GM19043 (cell line): ENCODE results near the gene PLD3.

Source experiments
- ATAC-seq: cut with Tn5 transposase; IDR thresholded peaks from one replicate; pipeline ENCODE4 v1.9.1; 2021; ENCODE audit warnings: low read depth; ENCODE audit not compliant: unreplicated experiment

PLD3 gene

DNA sequence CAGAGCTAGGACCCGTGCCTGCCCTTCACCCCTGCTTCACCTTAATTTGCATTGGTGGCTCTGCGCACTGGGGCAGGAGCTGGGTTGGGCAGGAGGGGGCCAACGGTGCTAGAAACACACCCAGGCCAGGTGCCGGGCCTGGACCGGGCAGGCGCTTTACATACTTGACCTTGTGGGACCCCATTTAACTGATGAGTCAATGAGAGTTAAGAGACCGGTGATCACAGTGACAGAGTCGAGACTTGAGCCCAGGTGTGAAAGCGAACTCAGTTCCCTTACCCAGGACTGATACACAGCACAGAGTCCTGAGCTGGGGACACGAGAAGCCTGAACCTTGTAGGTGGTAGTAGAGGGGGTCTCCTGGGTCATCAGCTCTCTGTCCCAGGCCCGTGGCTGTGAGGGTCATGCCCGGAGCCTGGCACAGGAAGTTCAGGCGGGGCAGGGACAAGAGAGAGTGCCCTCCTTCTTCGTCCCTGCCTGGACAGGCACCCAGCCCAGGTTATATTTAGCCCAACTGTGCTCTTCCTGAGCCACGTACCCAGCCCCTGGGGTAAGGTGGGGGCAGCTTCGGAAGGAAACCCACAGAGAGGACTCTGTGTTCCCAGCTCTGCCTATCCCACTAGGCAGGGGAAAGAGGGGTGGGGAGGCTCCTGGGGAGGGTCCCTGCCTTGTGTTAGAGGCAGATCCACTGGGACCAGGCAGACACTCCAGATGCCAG, 62.8 kb downstream of the PLD3 start:
- ATAC-seq: no peak

DNA sequence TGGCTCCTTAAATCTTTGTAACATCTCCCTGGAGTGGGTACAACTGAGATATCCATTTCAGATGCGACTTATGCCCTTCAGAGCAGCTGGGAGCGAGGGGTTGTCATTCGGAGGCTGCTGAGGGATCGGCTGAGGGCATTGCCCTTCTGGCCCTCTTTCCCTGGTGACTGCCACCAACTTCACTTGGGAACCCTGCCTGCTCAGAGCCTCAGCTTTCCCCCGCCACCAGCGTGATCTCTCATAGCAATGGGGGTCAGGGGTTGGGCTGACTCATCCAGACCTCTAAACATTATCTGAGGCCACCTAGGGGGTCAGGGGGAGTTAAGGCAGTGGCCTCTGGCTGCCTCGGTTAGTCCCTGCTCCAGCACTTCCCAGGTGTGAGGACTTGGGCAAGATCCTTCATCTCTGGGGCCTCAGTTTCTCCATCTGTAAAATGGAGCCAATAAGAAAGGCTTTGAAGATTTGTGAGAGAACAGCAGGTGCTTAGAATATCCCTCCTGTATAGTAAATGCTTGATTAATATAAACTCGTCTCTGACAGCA, 63.5 kb downstream of the PLD3 start:
- no peak for ATAC-seq

DNA sequence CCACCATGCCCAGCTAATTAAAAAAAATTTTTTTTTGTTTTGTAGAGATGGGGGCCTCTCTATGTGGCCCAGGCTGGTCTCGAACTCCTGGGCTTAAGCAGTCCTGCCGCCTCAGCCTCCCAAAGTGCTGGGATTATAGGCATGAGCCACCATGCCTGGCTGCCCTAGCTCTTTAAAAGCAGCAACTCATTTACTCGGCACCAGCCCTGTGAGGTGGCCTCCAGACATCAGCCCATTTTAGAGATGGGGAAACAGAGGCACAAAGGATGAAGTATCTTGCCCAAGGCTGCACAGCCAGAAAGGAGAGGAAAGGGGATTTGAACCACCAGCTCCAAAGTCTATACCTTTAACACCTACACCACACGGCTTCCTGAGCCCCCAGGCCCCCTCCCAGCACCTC, 64.4 kb downstream of the PLD3 start:
- ATAC-seq: no peak

DNA sequence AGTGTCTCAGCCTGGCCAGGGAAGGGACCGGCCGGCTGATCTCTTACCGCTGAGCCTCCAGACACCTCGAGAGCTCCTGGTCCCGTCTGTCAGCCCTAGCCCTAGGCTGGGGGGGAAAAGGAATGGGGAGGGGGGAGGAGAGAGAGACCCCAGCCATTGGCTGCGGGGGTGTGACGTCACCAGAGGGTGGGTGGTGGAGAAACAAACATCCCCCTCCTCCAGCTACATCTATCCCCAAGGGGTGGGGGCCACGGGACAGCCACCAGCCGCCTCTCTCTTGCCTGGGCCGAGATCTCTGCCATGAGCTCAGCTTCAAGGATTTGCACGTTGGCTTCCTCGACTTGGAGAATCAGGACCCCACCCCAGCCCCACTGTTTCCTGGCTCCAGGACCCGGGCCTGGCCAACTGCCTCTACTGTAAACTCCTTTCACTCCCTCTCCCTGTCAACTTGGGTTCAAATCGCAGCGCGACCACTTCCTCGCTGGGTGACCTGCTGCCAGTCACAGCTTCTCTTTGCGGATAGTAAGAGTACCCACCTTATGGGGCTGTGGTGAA, 64.9 kb downstream of the PLD3 start, which contains the start of gene PRX:
Gene PRX (minus strand): TSS at position 88 of the 555 bp plus-strand sequence. CDS start 5,446 bp downstream, outside the sequence.
- no peak for ATAC-seq

DNA sequence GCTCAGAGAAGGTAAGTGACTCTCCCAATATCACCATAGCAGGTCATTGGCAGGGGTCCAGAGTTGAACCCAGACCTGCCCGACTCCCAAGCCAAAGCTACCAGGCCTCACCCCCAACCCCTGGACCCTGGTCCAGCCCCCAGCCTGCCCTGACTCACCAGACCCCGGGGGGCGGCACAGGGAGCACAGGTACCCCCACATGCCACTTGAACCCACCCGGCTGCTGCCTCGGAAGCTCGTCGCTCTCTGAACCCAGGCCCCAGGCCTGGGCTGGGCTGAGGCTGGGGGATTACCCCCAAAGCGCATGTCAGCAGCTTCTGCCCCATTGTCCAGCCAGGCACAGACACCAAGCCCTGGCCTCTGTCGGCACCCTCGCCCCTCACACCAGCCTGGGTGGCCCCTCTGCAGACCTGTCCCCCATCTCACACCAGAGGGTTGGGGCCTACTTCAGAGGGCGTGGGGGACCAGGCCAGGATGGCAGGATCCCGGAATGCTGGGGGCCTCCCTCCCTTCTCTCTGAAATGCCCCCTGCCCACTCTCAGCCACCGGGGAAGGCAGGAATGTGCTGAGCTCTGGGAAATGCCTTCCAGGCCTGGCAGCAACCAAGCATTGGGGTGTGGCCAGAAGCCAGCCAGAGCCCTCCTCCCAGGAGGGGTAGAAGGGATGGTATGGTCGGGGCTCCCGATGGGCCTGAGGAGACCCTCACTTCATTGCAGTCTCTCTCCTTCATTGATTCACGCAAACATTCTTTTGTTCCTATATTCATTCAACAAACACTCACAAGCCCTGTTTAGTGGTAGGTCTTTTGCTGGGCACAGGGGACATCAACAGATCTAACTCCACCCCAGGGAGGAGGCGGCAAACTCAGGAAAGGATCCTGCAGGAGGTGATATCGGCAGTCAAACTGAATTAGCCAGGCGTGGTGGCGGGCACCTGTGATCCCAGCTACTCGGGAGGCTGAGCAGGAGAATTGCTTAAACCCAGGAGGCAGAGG, 66.3 kb downstream of the PLD3 start:
- ATAC-seq: no peak

DNA sequence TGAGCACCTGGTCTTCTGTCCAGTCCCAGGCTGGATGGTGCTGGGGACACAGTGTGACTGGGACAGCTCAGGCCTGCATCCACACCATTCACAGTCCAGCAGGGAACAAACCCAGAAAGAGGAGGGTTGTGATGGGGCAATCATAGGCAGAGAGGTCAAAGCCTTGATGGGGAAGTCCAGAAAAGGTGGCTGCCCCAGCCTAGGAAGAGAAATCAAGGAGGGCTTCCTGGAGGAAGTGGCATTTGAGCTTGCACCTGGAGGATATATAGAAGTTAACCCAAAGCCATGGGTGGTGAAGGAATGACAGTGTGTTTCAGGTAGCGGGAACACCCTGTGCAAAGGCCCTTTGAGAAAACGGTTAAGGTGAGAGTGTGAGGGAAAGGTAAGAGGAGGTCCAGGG, 67.3 kb downstream of the PLD3 start:
- ATAC-seq: no peak

DNA sequence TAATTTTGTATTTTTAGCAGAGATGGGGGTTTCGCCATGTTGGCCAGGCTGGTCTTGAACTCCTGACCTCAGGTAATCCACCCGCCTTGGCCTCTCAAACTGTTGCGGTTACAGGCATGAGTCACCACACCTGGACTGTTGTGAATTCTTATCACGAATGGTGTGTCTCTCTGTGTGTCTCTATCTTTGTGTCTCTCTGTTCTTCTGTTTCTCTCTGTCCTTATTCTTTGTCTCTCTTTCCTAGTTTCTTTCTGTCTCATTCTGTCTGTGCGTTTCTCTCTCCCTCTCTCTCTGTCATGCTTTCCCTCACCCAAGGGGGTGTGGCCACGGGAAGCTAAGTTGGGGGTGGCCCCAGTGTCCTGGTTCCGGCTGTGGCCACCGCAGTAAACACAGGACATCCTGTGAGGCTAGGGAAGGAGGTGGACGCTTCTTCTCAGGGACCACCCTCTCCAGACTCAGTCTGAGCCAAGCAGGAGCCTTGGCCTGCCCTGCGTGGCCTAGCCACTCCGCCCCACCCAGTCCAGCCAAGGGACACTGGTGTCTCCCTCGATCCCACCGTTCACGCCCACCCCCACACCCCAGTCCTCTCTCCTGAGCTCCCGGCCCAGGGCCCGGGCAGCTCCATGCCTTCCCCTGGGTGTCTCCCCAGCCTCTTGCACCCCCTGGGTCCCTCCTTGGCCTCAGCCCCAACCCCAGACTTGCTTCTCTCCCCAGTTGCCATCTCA, 68.6 kb downstream of the PLD3 start:
- no peak for ATAC-seq

DNA sequence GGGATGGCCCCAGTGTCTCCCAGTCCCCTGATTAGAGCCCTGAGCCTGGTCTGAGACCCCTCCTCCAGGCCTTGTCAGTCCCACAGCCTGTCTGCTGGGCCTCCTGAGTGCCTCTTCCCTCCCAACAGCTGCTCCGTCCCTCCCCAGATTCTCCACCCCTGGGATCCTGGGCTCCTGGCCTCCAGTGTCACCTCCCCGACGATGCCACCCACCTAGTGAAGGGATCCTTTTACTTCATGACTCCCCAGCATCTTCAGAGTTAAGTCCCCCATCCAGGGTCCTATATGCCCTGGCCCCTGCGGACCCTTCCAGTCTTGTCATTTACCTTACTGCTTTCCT, 69.1 kb downstream of the PLD3 start:
- ATAC-seq: no peak

DNA sequence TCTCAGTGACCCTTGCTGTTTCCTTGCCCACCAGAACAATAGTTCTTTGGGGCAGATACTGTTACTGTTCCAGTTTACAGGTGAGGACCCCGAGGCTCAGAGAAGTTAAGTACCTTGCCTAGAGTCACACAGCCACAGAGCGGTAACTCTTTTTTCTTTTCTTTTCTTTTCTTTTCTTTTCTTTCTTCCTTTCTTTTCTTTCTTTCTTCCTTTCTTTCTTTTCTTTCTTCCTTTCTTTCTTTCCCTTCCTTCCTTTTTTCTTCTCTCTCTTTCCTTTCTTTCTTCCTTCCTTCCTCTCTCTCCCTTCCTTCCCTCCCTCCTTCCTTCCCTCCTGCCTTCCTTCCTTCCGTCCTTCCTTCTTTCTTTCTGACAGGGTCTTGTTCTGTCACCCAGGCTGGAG, 69.5 kb downstream of the PLD3 start:
- no peak for ATAC-seq

DNA sequence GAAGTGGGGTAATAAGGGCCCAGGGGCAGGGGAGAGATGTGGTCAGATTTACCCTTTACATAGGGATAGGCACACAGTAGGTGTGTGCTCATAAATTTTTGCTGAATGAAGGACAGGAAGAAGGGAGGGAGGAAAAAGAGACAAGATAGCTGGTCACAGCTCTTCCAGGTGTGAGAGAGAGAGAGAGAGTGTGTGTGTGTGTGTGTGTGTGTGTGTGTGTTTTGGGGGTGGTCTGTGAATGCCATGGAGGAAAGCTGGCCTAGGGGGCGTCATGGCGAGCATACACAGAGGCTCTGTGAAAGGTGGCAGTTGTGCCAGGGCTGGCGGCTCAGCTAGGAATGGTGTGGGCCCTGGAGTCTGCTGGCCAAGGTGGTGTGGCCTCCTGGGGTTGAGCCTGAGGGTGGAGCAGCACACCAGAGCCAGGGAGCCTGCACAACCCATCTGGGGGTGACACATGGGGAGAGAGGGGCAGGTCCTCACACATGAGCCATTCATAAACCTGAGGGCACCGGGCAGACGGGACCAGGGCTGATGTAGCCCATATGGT, 70.6 kb downstream of the PLD3 start:
- no peak for ATAC-seq

DNA sequence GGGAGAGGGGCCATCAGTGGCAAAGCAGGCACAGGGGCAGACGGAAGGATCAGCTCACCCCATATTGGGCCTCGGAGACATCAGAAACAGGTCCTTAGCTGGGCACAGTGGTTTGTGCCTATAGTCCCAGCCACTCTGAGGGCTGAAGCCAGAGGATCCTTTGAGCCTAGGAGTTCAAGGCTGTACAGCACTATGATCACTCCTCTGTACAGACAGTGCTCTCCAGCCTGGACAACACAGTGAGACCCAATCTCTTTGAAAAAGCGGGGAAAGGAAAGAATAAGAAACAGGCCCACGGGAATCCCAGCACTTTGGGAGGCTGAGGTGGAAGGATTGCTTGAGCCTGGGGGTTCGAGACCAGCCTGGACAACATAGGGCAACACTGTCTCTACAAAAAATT, 71.3 kb downstream of the PLD3 start:
- ATAC-seq: no peak

DNA sequence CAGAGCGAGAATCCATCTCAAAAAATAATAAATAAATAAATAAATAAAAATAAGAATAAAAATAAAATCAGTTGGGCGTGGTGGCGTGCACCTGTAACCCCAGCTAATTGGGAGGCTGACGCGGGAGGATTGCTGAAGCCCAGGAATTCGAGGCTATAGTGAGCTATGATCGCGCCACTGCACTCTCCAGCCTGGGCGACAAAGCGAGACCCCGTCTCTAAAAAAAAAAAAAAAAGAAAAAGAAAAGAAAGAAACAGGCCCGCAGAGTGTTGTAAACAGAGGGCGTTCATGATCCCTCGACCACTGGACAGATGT, 71.9 kb downstream of the PLD3 start:
- no peak for ATAC-seq

DNA sequence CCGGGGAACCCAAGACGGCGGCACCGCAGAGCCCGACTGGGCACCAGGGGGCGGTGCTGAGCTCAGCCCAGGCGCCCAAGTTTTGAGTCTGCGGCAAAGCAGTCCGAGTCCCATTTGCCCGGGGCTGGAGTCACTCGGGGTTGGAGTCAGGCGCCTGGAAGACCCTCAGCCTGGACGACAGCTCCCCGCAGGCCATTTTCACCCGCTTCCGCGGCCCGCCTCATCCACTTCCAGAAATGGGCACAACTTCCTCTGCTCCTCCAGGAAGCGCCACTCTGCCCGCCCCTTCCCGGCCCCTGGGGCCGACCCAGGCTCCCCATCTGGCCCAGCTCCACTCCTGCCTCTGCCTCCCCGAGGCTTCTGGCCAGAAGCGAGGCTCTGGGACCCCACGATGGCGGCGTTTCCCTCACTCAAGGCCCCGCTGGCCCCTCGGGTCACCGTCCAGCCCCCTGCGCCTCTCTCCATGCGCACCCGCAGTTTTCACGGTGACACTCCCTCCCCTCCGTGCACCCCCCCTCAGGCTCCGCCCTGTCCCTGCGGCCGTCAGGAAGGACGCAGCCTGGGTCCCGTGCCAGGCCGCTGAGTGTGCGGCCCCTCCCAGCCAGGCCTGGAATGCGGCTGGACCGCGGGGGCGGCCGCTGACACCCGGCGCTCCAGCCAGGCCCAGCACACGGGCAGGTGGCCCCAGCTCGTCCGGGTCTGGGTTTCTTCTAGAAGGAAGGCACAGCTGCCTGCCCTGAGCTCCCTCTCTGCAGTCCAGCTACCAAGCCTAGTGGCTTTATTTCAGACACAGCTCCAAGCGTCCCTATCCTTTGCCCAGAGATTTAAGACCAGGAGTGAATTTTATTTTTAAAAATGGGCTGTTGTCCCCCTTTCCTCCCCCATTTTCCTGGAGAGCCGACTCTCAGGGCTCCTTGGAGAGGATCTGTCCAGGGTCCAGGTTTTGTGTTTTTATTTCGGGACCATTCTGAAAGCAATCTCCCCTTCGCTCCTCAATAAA, 72.6 kb downstream of the PLD3 start:
- no peak for ATAC-seq

DNA sequence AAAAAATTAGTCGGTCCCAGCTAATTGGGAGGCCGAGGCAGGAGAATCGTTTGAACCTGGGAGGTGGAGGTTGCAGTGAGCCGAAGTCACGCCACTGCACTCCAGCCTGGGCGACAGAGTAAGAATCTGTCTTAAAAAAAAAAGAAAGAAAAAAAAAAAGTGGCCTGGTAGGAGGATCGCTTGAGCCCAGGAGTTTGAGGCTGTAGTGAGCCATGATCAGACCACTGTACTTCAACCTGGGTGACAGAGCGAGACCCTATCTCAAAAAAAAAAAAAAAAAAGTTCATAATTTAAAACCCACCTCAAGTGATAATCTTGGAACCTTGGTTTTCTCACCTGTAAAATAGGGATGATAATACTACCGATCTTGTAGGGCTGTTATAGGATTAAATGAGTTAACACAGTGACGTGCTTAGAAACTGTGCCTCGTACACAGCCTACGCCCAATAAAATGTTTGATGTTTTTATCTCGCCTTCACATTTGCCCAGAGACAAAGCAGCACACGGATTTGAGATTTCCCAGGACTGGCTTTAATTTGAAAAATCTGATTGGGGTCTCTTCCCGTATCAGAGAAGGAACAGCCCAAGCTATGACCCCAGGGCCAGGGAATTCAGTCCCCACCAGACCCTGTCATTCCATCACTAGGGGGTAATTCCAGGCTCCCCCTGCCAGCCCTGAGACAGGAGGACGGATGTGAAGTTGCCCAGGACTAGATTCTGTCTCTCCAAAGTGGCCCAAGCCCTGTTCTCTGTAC, 73.7 kb downstream of the PLD3 start:
- no peak for ATAC-seq

DNA sequence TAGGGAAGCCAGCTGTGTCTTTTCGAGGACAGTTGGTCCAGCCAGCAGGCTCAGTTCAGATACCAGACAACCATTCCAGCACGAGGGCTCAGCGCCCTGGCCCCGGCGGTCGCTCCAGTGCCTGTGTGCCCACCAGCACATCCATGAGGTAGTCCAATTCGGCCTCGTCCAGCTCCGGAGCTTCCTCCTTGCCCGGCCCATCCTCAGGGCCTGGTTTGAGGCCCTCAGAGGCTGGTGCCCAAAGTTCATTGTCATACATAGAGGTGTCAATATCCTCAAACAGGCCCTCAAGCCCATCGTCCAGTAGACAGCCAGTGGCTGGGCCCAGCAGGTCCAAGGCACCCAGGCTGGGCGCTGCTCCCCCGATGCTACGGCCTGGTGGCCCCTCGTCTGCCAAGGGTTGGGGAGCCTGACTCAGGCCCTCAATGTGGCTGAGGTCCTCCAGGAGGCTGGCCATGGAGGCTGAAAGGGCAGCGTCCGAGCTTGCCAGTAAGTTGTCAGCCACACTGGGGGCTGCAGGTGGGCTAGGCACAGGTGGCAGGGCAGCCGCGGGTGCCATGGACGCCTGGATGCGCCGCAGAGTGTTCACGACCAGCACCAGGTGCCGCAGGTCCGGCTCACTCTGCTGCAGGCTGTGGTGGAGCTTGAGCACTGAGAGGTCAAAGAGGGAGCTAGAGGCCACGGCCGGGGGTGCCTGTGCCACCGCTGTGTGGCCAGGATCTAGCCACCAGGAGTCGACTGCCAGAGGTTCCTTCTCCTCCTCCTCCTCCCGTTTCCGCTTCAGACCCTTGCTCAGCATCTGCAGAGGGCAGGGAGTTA, 74.5 kb downstream of the PLD3 start:
- no peak for ATAC-seq

DNA sequence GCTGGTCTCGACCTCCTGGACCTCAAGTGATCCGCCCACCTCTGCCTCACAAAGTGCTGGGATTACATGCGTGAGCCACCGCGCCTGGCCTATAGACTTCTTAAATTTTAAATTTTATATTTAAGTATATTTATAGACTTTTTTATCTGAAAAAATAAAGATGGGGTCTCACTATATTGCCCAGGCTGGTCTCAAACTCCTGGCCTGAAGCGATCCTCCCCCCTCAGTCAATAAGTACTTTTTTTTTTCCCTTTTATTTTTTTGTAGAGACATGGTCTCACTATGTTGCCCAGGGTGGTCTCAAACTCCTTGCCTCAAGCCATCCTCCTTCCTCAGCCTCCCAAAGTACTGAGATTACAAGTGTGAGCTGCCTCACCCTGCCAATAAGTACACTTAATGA, 75.4 kb downstream of the PLD3 start:
- ATAC-seq: no peak

DNA sequence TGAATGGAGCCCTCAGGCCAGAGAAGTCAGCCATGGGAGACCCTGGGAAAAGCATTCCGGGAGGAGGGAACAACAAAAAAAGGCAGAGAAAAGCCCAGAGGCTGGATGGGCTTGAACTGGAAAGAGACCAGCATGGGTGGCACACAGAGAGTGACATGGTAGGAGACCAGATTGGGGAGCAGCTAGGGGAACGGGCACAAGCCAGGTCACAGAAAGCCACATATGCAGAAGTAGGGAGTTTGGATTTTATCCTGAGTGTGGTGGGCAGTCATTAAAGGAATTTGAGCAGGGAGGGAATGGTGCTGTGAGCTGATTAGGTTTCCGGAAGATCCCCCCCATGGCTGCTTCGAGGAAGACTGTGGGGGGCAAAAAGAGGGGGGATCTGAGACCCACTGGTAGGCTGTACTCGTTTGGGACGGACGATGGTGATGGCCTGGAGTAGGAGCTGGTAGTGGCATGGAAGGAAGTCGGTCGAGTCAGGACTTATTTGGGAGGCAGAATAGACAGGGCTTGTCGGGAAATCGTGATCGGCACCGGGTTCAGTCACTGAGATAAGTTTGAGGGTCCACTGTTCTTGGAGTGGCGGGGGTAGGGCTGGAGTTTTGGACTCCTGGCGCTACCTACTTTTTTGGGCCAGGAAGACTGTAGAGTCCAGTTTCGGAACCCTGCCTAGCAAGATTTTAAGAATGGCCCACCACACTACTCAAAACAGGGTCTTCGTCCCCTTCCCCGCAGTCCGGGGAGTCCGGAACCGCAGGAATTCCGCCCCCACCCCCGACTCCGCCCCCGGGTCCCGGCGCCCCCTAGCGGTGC, 76.3 kb downstream of the PLD3 start:
- no peak for ATAC-seq
